ENCODE measurements around the gene CFAP161.
A peak's percentile ranks its signal among the peaks of the same experiment; 100 is the strongest.
"Not testable (repeated sequence)": the region's sequence is repeated elsewhere in the genome, so short reads cannot be mapped to it uniquely, and the experiment has no call there.

The CFAP161 gene

DNA sequence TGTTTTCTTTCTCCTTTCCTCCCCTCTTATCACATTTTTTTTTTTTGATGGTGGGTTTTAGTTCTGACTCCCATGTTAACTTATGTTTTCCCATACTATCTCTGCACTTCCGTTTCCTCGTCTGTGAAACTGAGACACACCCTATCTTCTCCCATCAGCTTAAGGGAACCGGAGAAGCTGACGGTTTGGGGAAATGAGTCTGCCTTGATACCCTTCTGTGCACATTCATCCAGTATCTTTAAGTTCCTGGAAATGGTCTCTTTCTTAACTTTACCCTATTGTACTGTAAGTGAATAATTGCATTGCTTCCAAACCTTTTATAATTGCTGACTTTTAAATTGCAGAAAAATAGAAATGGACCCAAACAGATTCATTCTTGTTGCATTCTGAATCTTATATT, 26.2 kb upstream of the CFAP161 start:
- DNase-seq (ENCODE audit: low spot score), result no peak

DNA sequence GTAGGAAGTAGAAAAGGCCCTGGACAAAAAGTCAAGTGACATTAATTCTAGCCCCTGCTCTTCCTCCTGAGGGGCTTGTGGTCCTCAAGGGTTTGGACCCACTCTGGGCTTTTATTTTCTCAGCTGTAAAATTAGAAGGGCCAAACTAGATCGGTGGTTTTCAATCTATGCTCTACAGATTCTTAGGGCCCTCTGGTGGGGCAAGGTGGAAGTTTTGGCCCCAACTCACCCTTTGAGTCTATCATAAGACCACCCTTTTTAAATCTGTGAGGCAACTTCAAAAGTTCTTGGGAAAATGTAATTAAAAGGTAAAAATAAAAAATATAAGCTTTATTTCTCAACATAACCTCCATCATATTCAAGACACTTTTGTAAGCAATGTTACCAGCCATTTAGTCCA, 25.6 kb upstream of the CFAP161 start:
- DNase-seq (ENCODE audit: low spot score), result peak; percentile 53

DNA sequence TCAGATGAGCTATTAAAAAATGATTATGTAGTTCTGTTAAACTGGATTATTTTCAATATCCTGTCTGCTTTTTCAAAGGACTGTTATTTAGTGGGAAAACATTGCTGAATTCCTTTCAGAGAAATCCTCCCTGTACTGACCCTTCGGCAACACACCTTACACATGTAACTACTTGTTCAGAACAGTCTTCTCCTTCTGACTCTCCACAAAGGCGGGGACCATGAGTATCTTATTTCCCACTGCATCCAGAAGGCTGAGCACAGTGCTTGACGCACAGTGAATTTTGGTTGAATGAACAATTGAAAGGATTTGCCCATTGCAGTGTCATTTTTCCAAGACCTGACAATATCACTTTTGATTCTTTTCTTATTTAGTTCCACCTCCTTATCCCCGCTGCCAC, 23.1 kb upstream of the CFAP161 start:
- DNase-seq (ENCODE audit: low spot score), result no peak

DNA sequence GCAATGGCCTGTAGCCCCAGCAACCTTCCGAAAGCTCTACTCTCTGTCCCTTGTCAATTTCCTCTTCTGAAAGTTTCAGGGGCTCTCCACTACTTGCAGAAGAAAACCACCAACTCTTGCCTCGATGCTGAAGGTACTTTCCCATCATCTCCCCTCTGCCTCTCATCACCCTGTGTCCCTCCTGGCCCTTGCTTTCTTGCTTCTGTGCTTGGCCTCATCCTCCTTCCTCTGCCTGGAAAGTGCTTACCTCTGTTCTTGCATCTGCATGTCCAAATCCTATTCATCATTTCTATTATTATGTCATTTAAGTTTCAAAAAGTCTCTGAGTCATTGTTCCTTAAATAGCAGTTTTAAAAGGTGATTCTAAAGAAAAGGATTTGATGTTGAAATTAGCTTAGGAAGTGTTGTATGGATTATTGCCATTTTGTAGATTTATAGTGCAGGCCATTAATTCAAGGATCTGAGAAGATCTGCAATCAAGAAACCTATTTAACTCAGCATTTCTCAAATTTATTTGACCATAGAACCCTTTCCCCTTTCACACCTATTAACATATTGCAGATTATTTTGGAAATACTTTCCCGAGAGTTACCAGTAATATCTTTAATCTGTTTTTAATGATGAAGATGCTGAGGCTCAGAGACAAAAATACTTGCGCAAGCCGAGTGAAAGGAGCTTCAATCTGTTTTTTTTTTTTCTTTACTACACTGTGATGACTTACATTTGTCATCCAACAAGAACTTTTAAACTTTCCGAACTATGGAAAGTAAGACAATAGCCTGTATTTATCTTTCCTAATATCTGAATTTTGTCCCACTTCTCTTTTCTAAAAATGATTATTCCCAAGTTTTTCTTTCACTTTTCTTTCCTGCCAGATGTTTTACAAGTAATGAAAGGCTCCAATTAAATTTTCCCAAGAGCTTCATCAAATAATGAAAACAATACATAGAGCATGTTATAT, 22.3 kb upstream of the CFAP161 start:
- DNase-seq (ENCODE audit: low spot score), result no peak

DNA sequence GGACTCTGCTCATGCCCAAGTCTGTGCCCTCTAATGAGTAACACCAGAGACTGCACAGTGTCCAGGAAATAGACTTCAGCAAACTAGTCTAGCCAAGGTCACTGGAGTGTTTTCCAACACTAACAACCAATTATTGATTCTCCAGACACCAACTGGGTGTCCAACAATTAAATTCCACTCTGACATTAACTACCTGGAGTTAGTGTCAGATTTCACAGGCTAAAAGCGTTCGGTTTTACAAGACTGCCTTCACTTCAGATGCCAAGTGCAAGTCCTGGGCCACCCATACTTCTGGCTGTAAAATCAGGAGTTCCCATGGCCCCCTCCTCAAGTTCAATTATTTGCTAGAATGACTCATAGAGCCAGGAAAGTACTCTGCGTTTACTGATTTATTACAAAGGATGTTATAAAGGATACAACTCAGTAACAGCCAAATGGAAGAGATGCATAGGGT, 20.8 kb upstream of the CFAP161 start:
- no peak for DNase-seq (ENCODE audit: low spot score)

DNA sequence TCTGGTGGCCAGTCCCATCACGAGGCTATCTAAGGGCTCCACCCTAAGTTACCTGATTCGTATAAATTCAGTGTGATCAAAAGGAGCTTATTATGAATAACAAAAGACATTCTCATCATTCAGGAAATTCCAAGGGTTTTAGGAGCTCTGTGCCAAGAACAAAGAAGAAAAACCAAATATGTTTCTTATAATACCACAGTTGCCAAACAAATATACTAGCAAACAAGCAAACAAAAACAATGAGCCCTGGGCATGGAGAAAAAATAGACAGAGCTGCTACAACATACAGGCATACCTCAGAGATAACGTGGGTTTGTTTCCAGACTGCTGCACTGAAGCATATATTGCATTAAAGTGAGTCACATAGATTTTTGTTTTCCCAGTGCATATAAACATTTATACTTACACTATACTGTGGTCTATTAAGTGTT, 20.2 kb upstream of the CFAP161 start:
- DNase-seq (ENCODE audit: low spot score), result no peak

DNA sequence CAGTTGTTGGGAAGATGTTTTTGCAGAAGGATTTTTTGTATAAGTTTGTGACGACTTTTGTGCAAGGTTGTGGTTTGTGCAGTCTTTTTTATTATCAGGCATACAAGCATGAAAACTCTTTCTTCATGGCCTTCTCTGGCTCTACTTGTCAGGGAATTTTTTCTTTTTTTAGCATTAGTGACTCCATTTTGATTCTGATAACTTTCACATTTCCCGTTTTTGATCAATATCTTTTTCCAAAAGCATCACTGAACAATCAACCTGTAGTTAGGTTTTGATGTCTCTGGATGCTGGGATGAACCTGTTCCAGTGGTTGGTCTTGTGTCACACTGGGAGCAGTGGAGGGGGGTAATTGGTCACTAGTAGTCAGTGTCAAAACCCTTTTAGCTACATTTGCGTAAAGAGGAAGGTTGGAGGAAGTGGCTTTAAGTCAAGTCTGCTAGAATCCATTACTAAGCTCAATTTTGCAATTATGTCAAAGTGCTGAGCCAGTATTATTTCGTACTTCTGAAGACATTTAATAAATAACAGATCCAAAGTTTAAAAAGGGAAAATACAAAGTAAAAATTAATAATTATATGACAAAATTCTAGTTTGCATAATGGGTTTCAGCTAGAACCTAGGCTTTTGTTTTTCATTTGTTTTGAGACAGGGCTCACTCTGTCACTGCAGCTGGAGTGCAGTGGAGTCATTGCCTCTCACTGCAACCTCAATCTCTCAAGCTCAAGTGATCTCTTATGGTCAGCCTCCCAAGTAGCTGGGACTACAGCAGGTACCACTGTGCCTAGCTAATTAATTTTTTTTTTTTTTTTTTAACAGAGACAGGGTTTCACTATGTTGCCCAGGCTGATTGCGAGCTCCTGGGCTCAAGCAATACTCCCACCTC, 18.8 kb upstream of the CFAP161 start:
- DNase-seq (ENCODE audit: low spot score), result no peak

DNA sequence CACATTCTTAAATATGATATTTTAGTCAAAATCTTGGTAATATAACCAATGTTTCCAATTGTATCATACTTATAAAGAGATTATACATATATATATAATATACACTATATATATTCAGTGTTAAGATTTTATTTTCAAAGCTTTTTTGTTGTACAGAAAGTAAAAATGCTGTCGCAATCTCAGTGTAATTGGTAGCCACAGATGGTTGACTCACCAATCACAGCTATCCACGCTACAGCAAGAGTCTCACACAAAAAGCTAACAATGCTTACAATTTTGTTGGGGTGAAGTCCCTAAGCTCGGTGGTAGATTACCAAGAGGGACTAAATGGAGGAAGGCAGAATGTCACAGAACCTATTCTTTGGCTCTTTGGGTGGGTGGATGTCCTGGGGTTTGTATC, 16.9 kb upstream of the CFAP161 start:
- no peak for DNase-seq (ENCODE audit: low spot score)

DNA sequence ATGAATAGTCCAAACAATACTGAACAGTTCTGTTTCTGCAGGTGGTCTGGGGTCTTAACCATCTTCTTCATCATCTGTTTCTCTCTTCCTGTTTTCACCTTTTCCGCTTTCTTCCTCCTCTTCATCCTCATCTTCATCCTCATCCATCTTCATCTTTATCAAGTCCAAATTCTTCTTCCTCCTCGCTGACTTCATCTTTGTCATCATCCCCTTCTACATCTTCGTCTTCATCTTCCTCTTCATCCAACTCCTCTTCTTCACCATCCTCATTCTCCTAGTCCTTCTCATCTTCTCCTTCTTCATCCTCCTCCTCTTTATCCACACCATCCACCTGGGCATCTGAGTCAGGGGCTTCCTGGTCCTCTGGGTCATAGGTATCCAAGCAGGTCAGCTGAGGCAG, 16.5 kb upstream of the CFAP161 start:
- DNase-seq (ENCODE audit: low spot score), result no peak

DNA sequence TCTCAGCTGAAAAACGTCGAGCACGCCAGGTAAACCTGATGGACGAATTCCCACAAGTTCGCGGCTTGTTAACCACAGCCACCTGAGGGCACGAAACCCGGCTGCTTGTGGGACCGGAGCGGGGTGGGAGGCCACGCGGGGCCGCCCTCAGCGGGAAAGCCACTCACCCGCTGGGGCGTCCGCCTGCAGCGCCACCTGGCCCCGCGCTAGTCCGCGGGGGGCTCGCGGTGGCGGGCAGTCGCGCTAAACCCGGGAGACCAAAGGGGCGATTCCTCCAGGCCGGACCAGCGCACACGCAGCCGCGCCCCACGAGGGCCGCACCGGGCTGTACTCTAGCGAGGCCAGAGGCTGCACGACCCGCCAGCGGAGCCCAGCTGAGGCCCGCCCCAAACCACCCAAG, 15.7 kb upstream of the CFAP161 start:
- no peak for DNase-seq (ENCODE audit: low spot score)

DNA sequence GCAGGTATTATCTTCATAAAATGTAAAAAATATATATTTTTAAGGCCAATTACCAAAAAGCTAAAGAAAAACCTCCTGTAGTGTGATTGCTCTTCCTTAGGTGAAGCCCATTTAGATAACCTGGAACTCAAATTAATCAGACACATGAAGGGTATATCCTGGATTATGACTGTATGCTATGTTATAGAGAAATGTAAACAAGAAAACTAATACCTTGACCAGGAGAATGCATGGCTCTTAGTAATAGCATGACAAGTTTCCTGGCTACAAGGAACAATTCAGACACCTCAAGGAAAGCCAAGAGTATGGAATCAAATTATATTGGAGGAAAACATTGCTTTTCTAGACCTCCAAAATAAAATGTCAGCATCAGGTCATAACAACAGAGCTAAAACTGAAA, 14.0 kb upstream of the CFAP161 start:
- DNase-seq (ENCODE audit: low spot score), result no peak

DNA sequence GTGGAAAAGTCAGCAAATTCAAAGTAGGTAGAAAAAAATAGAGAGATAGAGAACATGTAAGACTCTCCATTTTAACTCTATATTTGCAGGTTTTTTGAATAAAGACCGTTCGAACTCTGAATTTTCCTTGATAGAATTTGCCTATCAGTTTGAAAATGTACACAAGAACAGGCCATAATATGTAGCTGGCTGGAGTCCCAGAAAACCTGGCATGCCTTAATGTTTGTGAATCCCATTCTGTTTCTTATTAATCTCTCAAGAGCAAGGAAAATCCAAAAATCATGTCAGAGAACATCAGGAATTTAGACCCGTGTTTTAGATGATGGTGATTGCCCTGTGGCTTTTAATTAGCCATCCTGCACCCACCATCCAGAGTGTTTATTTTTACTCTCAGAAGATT, 7.2 kb upstream of the CFAP161 start:
- no peak for DNase-seq (ENCODE audit: low spot score)

DNA sequence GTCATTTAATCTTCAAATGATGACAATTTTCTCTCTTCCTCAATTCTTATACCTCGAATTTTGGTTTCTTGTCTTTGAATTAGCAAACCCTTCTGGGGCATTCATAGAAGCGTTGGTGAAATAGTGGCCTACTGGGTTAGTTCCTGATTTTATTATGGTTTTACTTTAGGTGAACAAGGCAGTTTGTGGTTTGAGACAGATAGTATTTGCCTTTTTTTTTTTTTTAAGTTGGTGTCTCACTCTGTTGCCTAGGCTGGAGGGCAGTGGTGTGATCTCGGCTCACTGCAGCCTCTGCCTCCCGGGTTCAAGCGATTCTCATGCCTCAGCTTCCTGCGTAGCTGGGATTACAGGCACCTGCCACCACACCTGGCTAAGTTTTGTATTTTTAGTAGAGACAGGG, 7.4 kb downstream of the CFAP161 start:
- DNase-seq (ENCODE audit: low spot score), result not testable (repeated sequence)

DNA sequence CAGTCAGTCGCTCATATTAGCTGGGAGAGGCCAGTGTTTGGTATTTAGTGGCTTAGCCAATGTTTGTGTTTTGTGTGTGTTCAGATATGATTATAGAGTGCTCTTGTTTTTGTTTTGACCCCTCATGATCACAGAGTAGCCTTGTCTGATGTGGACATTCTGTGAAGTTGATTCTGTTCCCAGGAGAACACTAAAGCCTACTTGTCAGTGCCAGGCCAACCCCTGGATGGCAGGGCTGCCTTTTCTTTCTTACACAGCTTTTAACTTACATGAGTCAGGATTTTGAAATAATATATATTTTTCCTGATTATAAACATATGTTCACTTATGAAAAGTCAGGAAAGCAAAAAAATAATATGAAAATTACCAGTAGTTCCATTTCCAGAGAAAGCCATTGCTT, 11.9 kb downstream of the CFAP161 start:
- DNase-seq (ENCODE audit: low spot score), result no peak

DNA sequence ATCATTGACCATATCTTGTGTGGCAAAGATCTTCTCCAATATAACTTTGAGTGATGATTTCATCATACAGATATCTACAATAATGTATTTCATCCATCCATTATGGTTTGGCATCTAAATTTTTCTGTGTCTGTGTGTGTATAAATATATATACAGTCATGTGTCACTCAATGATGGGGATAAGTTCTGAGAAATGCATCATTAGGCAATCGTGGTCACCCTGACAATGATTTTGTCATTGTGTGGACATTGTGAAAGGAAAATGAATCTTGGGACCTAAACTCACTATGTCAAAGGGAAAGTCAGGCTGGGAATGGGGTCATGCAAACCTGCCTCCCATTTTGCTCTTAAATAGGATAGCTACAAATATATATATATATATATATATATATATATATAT, 12.4 kb downstream of the CFAP161 start:
- DNase-seq (ENCODE audit: low spot score), result no peak

DNA sequence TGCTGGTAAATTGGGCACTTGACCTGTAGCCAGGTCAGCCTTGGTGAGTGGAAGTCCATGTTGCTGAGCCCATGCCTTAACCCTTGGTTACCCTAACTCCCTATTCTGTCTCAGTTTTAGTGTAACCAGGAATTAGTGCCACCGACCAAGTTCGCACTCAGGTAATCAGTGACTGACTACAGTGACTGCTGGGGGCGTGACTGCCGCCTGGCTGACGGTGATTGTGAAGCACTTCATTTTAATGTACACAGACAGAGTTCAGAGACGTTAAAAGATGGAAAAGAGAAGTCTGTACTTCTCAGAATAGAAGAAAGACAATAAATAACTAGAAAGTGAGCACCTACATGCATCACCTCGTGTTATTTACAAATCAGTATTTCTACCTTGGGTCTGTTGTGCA, 17.3 kb downstream of the CFAP161 start:
- DNase-seq (ENCODE audit: low spot score), result no peak

DNA sequence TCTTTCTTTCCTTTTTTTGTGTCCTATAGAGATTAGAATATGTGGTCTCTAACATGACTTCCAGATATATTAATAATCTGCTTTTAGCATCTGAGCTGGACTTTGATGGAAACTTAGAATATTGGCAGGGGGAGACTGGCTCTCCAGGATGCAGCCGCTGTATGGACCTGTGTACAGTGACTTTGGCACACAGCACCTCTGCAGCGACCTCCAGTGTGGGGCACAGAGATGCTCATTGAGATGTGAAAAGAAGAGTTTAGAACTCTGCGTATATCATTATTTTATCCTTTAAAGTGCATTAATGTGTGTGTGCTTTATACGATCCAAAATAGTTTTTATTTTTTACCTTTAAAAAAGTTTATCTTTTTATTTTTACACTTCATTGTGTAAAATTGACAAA, 18.3 kb downstream of the CFAP161 start:
- no peak for DNase-seq (ENCODE audit: low spot score)

DNA sequence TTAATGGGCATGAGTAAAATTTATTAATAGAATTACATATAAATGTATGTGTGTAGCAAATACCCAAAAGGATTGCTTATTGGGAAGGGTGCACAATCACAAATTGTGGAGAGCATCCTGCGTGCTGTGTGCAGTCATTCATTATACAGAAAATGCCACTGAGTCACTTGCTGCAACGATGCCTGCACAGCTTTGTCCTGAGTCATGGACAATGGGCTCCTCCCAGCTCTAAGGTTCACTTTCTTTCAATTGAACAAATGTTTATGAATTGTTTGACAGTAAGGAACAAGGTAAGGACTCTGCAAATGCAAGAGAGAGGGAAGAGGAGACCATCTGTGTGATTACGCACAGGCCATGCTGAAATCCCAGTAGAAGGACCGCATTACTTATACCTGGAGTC, 18.7 kb downstream of the CFAP161 start:
- DNase-seq (ENCODE audit: low spot score), result no peak

DNA sequence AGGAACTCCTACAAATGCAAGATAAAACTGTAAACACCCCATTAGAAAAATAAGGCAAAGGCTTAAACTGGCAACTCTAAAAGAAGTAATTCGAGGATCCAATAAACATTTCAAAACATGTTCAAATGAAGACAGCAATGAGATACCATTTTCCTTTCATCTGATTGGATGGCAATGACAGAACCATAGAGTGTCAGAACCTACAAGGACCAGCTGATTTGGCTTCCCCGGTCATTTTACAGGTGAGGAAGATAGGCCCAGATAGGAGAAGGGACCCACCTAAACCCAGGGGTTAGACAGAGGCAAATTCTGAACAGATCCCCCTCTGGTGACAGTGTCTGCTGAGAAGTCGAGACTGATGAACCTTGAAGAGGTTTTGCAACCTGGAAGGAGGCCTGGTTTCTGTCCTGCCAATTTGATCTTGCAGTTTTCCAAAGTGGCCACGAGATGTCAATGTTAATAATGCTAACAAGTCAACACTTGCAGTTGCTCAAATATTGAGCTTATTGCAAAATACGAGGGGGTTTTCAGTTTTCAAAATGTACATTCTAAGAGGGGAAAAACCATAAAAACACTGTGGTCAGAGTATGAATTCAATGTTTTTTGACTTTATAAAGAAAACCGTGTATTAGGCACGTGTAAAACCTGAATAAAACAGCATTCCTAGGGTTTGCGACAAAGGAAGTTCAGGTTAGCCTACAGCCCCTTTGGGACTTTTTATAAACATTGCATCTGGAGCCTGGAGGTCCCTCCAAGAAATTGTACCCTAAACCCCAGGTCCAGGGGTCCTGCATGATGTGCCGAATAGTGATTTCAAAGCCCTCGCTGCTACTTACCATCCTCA, 21.5 kb downstream of the CFAP161 start:
- DNase-seq (ENCODE audit: low spot score), result peak; percentile 76

DNA sequence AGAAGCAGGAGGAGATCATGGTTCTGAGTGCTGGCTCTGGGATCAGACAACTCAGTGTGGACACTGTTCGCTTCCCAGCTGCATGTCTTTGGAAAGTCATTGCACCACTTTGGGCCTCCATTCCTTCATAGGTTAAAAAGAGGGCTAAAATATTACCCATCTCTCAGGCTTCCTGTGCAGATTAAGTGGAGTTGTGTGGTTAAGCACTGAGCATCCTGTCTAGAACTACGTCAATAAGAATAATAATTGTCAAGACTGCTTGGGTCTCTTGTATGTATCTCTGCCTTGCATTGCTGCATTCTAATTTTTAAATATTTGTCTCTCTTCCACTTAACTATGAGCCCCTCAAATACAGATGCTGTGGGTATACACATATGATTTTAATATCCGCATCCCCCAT, 22.3 kb downstream of the CFAP161 start:
- DNase-seq (ENCODE audit: low spot score), result no peak

DNA sequence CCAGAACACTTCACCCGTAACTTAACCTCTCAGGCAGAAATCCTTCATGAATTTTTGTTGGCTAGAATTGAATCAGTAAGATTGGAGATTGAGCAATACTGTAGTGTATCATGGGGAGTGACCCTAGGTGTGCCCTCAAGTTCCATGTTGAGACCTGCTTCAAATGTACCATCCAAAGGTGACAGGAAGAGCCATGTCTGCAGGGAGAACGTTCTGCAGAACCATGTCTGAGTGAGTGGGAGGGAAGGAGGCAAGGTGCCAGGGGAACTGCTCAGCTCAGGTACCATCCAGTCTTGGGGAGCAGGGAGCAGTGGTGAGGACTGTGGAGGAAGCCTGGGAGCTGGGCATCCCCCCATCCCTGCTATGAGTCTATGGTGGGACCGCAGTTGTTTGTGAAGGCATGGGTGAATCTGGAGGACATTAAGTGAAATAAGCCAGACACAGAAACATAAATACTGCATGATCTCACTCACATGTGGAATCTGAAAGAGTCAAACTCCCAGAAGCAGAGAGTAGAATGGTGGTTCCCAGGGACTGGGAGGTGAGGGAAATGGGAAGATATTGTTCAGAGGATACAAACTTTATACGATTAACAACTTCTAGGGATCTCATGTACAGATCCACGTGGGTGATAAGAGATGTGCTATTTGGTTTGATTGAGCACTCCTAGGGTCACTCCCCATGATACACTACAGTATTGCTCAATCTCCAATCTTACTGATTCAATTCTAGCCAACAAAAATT, 23.3 kb downstream of the CFAP161 start:
- no peak for DNase-seq (ENCODE audit: low spot score)

DNA sequence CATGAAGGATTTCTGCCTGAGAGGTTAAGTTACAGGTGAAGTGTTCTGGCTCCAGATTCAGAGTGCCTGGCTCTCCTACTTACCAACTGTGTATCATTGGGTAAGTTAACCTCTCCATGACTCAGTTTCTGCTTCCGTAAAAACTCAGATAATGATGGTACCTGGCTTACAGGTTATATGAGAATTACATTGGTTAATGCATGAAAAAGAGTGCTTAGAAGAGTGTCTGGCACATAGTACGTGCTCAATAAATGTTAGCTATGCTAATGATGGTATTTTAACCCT, 23.8 kb downstream of the CFAP161 start:
- no peak for DNase-seq (ENCODE audit: low spot score)
